LoVo (cell line): ENCODE results near the gene IGF1R.
"Not testable (repeated sequence)": the region's sequence is repeated elsewhere in the genome, so short reads cannot be mapped to it uniquely, and the experiment has no call there.

Source experiments
- DNase-seq: peaks from one replicate; pipeline ENCODE4 v3.0.0-alpha.2; 2016; ENCODE audit warnings: low spot score

The IGF1R gene

GRCh38 chr15:98998279-98998678 lies 349.9 kb downstream of the IGF1R start:
- DNase-seq, result no peak

DNA sequence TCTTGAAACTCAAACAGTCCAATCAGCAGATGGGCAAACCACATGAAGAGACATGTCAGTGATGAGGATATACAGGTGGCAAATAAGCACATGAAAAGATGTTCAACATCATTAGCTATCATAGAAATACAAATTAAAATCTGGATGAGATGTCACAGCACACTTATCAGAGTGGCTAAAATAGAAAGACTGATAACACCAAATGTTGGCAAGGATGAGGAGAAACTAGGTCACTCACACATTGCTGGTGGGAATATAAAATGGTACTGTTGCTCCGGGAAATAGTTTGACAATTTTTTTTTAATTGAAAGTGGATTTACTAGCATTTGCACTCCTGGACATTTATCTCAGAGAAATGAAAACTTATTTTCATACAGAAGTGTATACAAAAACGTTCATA lies 350.9 kb downstream of the IGF1R start:
- DNase-seq, result no peak

DNA sequence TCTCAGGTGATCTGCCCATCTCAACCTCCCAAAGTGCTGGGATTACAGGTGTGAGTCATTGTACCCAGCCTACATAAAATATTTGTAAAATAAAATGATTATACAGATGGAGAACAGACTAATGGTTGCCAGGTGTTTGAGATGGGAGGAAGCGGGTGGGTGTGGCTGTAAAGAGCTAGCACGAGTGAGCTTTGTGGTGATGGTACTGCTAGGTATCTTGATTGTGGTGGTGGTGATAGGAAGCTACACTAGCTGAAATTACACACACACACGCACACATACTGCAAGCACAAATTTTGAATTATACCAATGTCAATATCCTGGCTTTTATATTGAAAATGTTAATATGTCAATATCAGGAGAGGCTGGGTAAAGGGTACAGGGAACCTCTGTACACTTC lies 353.9 kb downstream of the IGF1R start:
- no peak for DNase-seq

- DNase-seq, result not testable (repeated sequence)
These were observed 355.0 kb downstream of the IGF1R start for GRCh38 chr15:99003317-99003716.

GRCh38 chr15:99004998-99005974 lies 356.9 kb downstream of the IGF1R start:
- not testable (repeated sequence) for DNase-seq

GRCh38 chr15:99006146-99006545 lies 357.8 kb downstream of the IGF1R start:
- no peak for DNase-seq

- DNase-seq, result no peak
These were observed 358.7 kb downstream of the IGF1R start for GRCh38 chr15:99006904-99007495.

- no peak for DNase-seq
These were observed 361.5 kb downstream of the IGF1R start for GRCh38 chr15:99009741-99010330.

DNA sequence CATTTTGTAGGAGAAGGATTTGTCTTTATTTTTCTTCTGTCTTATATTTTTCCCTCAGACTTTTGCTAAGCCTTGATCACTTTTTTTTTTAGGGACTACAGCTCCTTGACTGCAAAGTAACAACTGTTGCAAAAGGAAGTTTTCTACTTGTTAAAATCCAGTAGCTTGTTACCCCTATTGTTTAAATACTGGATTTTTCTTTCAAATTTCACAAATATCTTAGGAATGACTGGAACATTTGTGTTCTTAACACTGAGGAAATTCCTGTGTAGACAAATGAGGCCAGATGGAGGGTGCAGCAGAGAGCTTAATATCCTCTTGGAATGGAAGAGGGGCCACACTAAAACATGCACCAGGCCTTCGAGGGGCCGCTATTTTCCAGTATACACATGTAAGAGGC lies 362.4 kb downstream of the IGF1R start:
- no peak for DNase-seq
